Stimulated activated CD4-positive, alpha-beta T cell treated with anti-CD3 and anti-CD28 coated beads, Interleukin-2, amount 100 ng/mL, for 48 hours (primary cell): ENCODE data around the gene HBE1.

Experiments used
- DNase-seq, 2 donors: peaks; one replicate each; pipeline ENCODE4 v3.0.0-alpha.2; 2020

HBE1 gene

GRCh38 chr11:5232176-5232575 lies 37.6 kb downstream of the HBE1 start:
- no peak for DNase-seq

- no peak for DNase-seq
These were observed 38.6 kb downstream of the HBE1 start for GRCh38 chr11:5231111-5231510.

- DNase-seq, result no peak
These were observed 39.5 kb downstream of the HBE1 start for GRCh38 chr11:5230266-5230665.

- no peak for DNase-seq
These were observed 39.9 kb downstream of the HBE1 start for GRCh38 chr11:5229796-5230195.

- no peak for DNase-seq
These were observed 40.4 kb downstream of the HBE1 start for GRCh38 chr11:5229356-5229755.

- no peak for DNase-seq
These were observed 41.6 kb downstream of the HBE1 start for GRCh38 chr11:5228124-5228523.

- no peak for DNase-seq
These were observed 42.1 kb downstream of the HBE1 start for GRCh38 chr11:5227681-5228080.

GRCh38 chr11:5226732-5227310 lies 42.9 kb downstream of the HBE1 start, which contains the start of gene HBB:
HBB (minus strand) TSS chr11:5227071; CDS start chr11:5227021, 50 bp downstream.
- DNase-seq, result no peak

GRCh38 chr11:5225480-5225871 lies 44.3 kb downstream of the HBE1 start:
- no peak for DNase-seq

GRCh38 chr11:5224538-5225479 lies 44.9 kb downstream of the HBE1 start:
- DNase-seq, result no peak

- no peak for DNase-seq
These were observed 46.1 kb downstream of the HBE1 start for GRCh38 chr11:5223686-5224085.

- DNase-seq, result no peak
These were observed 46.6 kb downstream of the HBE1 start for GRCh38 chr11:5223146-5223545.
